GM06990 (cell line): Measurements from ENCODE around the gene TEX51.

Source experiments
- DNase-seq: peaks from one replicate; pipeline ENCODE4 v3.0.0-alpha.2; 2011; ENCODE audit not compliant: insufficient read length; ENCODE audit errors: extremely low read depth
- H3K27me3 ChIP-seq: replicated peaks from 2 replicates; pipeline ENCODE4 v1.6.0; 2011; ENCODE audit warnings: low read length; ENCODE audit not compliant: control insufficient read depth, insufficient read depth
- H3K36me3 ChIP-seq: 2 replicates; pipeline ENCODE4 v1.5.1; 2011; ENCODE audit warnings: low read length; ENCODE audit not compliant: control insufficient read depth, insufficient read depth
- H3K4me3 ChIP-seq: replicated peaks from 2 replicates; pipeline ENCODE4 v1.5.1; 2011; ENCODE audit warnings: low read depth, mild to moderate bottlenecking, control low read depth, low read length
- TF ChIP-seq, protein P1 (sequence below): IDR thresholded peaks from 2 replicates; pipeline ENCODE4 v1.5.1; 2011; ENCODE audit warnings: low read length, control low read depth, mild to moderate bottlenecking, inconsistent platforms; ENCODE audit not compliant: insufficient read depth, poor library complexity, severe bottlenecking

The TEX51 gene

GRCh38 chr2:126893153-126893552 lies 5.5 kb upstream of the TEX51 start:
- DNase-seq: no peak
- H3K36me3 ChIP-seq: no peaks in the 10 kb centered on the region
- TF ChIP-seq, protein P1, sequence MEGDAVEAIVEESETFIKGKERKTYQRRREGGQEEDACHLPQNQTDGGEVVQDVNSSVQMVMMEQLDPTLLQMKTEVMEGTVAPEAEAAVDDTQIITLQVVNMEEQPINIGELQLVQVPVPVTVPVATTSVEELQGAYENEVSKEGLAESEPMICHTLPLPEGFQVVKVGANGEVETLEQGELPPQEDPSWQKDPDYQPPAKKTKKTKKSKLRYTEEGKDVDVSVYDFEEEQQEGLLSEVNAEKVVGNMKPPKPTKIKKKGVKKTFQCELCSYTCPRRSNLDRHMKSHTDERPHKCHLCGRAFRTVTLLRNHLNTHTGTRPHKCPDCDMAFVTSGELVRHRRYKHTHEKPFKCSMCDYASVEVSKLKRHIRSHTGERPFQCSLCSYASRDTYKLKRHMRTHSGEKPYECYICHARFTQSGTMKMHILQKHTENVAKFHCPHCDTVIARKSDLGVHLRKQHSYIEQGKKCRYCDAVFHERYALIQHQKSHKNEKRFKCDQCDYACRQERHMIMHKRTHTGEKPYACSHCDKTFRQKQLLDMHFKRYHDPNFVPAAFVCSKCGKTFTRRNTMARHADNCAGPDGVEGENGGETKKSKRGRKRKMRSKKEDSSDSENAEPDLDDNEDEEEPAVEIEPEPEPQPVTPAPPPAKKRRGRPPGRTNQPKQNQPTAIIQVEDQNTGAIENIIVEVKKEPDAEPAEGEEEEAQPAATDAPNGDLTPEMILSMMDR: no peak

DNA sequence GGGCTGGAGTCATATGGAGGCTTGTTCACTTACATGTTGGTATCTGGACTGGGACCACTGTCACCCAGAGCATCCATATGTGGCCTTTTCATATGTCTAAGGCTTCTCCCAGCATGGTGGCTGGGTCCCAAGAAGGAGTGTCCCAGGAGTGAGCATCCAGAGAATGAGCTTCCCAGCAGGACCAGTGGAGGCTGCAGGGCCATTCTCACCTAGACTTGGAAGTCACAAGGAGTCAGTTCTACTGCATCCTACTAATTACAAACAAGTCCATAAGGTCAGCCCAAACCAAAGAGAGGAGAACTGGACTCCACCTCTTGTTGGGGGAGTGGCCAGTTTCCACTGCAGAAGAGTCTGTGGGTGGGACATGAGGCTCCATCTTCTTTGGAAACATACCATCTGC lies 5.1 kb upstream of the TEX51 start:
- Histone ChIP-seq H3K36me3 (no peaks in the 10 kb centered on the region), H3K27me3 (no peaks in the 10 kb centered on the region; the same call in none of the 2 replicates), H3K4me3 (no peak overlapping the region)
- TF ChIP-seq, protein P1: no peak
- DNase-seq: no peak

More at GRCh38 chr2:126893153-126893552, 5.5 kb upstream of the TEX51 start:
- Histone ChIP-seq H3K4me3 (no peak overlapping the region), H3K27me3 (no peaks in the 10 kb centered on the region; the same call in none of the 2 replicates)

GRCh38 chr2:126894082-126894481 lies 4.6 kb upstream of the TEX51 start:
- Histone ChIP-seq H3K36me3 (no peaks in the 10 kb centered on the region), H3K4me3 (no peak overlapping the region)

DNA sequence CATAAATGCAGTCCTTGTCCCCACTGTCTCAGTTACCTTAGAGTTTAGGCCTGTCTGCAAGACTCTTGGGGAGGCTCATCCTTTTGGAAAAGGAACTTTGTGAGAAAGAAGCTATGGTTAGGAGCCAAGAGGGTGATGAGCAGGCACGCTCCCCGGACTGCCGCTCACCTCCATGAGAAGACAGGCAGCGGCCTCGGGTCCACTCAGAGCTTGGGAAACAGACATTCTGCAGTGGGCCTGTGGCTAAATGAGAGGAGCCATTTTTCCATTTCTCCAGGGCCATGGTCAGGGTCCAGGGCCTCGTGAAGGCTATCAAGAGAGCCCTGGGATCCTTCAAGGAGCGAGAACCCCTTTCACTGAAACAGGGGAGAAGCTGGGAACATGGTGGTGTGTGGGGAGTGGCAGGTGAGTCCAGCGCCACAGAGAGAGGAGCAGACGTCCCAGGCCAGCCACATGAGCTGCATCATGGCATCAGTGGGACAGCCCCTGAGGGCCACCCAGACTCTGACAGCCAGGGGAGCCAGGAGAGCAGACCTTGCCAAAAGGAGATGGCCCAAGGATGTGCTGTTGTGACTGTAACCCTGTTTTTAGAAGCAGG lies 4.0 kb upstream of the TEX51 start:
- no peak for DNase-seq
- Histone ChIP-seq H3K36me3 (no peaks in the 10 kb centered on the region), H3K4me3 (no peak overlapping the region), H3K27me3 (no peaks in the 10 kb centered on the region; the same call in none of the 2 replicates)
- TF ChIP-seq, protein P1: no peak

More at GRCh38 chr2:126894082-126894481, 4.6 kb upstream of the TEX51 start:
- no peaks in the 10 kb centered on the region; the same call in none of the 2 replicates for H3K27me3 ChIP-seq
- DNase-seq: no peak
- TF ChIP-seq, protein P1: no peak

DNA sequence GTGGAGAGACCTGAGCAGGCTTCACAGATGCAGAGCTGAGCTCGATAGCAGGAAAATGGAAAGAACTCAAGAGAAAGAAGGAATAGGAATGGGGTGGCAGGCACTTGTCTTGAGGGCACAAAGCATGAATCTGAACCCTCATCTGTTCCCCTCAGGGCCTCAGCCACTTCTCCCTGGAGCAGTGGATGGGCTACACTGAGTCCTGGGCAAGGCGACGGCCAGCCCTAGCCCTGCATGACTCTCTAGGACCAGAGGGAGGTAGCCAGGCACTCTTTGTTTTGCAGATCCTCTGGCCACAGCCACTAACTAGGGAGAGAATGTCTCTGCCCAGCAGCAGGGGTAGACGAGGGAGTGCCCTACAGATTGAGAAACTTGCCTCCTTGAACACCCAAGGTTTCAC lies 3.4 kb upstream of the TEX51 start:
- TF ChIP-seq, protein P1: no peak
- H3K4me3 ChIP-seq: no peak overlapping the region
- no peak for DNase-seq

More for the DNA sequence above, 3.4 kb upstream of the TEX51 start:
- no peaks in the 10 kb centered on the region; the same call in none of the 2 replicates for H3K27me3 ChIP-seq
- no peaks in the 10 kb centered on the region for H3K36me3 ChIP-seq
